ENCODE data around the gene APLP1. TPM values are rescaled to one million over a fixed set of nuclear protein-coding genes. Genes with fewer than 3 reads are reported as not detected.
A peak's percentile ranks its signal among the peaks of the same experiment; 100 is the strongest.

Gene APLP1
- total RNA-seq, 1 experiment from 2014 or later: 53.9 TPM

DNA sequence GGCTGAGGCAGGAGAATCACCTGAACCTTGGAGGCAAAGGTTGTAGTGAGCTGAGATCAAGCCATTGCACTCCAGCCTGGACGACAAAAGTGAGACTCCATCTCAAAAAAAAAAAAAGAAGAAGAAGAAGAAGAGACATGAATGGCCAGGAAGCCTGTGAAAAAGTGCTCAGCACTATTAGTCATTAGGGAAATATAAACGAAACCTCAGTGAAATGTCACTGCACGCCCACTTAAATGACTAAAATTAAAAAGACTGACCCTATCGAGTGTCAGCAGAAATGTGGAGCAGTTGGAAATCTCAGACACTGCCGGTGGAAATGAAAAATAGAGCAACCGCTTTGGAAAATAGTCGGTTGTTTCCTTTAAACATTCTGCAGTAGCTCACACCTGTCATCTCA, 45.2 kb downstream of the APLP1 start:
- DNase-seq (ENCODE audit: low read depth): peak; percentile 27
- in situ Hi-C loops (cut with HindIII; ENCODE audit: low pct_unique_long_range_greater_than_20kb, low sequenced_read_pairs): no loop called here

DNA sequence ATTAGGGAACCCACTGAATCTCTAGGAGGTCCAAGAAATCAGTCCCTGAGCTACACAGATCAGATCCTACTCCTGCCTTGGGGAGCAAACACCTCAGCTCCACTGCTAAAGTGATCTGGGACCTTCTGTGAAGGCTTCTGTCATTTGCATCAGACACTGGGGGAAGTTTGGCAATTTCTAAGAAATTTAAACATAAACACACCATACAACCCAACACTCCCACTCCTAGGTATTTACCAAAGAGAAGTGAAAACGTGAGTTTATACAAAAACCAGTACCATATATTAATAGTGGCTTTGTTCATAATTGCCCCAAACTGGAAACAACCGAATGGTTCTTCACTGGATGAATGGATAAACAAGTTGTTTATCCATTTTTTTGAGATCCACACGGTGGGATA, 47.1 kb downstream of the APLP1 start:
- no peak for DNase-seq (ENCODE audit: low read depth)
- in situ Hi-C loops (cut with HindIII; ENCODE audit: low pct_unique_long_range_greater_than_20kb, low sequenced_read_pairs): no loop called here

DNA sequence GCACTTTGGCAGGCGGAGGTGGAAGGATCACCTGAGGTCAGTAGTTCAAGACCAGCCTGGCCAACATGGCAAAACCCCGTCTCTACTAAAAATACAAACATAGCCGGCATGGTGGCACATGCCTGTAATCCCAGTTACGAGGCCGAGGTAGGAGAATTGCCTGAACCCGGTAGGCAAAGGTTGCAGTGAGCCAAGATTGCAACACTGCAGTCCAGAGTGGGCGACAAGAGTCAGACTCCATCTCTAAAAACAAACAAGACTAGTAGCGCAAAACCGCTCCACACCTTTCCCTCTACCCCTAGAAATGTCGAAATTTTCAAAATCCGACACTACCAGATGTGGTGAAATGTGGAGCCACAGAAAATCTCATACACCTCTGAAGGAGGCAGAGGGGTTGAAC, 50.9 kb downstream of the APLP1 start:
- no peak for DNase-seq (ENCODE audit: low read depth)
- in situ Hi-C loops (cut with HindIII; ENCODE audit: low pct_unique_long_range_greater_than_20kb, low sequenced_read_pairs): no loop called here

DNA sequence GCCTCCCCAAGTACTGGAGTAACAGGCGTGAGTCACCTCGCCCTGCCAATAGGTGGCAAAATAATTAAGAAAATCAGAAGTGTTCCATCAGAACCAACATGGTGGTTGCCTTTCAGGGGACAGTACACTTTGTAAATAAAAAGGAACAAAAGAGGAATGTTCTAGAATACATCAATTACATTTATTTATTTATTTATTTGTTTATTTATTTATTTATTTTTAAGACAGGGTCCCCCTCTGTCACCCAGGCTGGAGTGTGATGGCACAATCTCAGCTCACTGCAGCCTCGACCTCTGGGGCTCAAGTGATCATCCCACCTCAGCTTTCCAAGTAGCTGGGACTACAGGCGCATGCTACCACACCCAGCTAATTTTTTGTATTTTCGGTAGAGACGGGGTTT, 52.6 kb downstream of the APLP1 start:
- no peak for DNase-seq (ENCODE audit: low read depth)
- in situ Hi-C loops (cut with HindIII; ENCODE audit: low pct_unique_long_range_greater_than_20kb, low sequenced_read_pairs): no loop called here

DNA sequence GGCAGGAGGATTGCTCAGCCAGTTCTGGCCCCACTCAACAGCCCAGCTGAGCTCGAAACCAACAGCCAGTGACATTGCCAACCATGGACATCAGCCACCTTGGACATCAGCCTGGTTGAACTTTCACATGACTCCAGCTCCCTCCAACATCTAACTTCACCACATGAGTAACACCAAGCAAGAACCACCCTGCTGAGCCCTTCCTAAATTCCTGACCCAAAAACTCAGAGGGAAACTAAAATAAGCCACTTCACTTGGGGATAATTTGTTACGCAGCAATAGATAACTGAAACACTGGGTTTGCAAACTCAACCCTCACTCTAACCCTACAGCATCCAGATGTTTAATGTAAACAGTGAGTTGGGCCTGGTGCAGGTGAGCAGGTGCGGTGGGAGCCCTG, 57.1 kb downstream of the APLP1 start:
- in situ Hi-C loops (cut with HindIII; ENCODE audit: low pct_unique_long_range_greater_than_20kb, low sequenced_read_pairs): no loop called here
- no peak for DNase-seq (ENCODE audit: low read depth)

DNA sequence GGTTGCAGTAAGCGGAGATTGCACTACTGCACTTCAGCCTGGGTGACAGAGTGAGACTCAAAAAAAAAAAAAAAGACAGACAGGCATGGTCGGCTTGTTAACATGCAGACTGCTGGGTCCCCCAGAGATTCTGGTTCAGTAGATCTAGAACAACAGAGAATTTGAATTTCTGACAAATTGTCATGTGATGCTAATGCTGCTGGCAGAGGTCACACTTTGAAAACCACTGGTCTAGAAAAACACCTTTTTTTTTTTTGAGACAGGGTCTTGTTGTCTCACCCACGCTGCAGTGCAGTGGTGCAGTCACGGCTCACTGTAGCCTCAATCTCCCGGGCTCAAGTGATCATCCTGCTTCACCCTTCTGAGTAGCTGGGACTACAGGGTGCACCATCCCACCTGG, 60.1 kb downstream of the APLP1 start:
- DNase-seq (ENCODE audit: low read depth): peak; percentile 37
- in situ Hi-C loops (cut with HindIII; ENCODE audit: low pct_unique_long_range_greater_than_20kb, low sequenced_read_pairs): no loop called here

Other genes starting within 250 kb of the APLP1 start
- gene RBM42, start 239.5 kb upstream of the APLP1 start, total RNA-seq (2014; rRNA removed; shearing (Covaris generic); ENCODE audit: low replicate concordance): 171 and 180 TPM in 2 replicates
- gene ETV2, start 226.8 kb upstream of the APLP1 start, total RNA-seq (2014; rRNA removed; shearing (Covaris generic); ENCODE audit: low replicate concordance): 0.64 TPM in 1 of 2 replicates, not detected in the other
- 438 and 558 TPM in 2 replicates for gene COX6B1, start 220.3 kb upstream of the APLP1 start, total RNA-seq (2014; rRNA removed; shearing (Covaris generic); ENCODE audit: low replicate concordance)
- not detected in 2 replicates for gene UPK1A, start 202.1 kb upstream of the APLP1 start, total RNA-seq (2014; rRNA removed; shearing (Covaris generic); ENCODE audit: low replicate concordance)
- not detected in 2 replicates for gene ZBTB32, start 164.0 kb upstream of the APLP1 start, total RNA-seq (2014; rRNA removed; shearing (Covaris generic); ENCODE audit: low replicate concordance)
- 2.8 and 12.9 TPM in 2 replicates for gene KMT2B, start 150.6 kb upstream of the APLP1 start, total RNA-seq (2014; rRNA removed; shearing (Covaris generic); ENCODE audit: low replicate concordance)
- gene IGFLR1, start 126.1 kb upstream of the APLP1 start, total RNA-seq (2014; rRNA removed; shearing (Covaris generic); ENCODE audit: low replicate concordance): 10.1 and 18.1 TPM in 2 replicates
- 7.1 and 14.1 TPM in 2 replicates for gene U2AF1L4, start 123.2 kb upstream of the APLP1 start, total RNA-seq (2014; rRNA removed; shearing (Covaris generic); ENCODE audit: low replicate concordance)
- 151 and 186 TPM in 2 replicates for gene PSENEN, start 122.9 kb upstream of the APLP1 start, total RNA-seq (2014; rRNA removed; shearing (Covaris generic); ENCODE audit: low replicate concordance)
- 7.4 and 15.5 TPM in 2 replicates for gene LIN37, start 120.0 kb upstream of the APLP1 start, total RNA-seq (2014; rRNA removed; shearing (Covaris generic); ENCODE audit: low replicate concordance)
- not detected in 2 replicates for gene HSPB6, start 111.5 kb upstream of the APLP1 start, total RNA-seq (2014; rRNA removed; shearing (Covaris generic); ENCODE audit: low replicate concordance)
- gene PROSER3, start 110.4 kb upstream of the APLP1 start, total RNA-seq (2014; rRNA removed; shearing (Covaris generic); ENCODE audit: low replicate concordance): 8.0 and 9.8 TPM in 2 replicates
- 2.2 and 3.5 TPM in 2 replicates for gene ARHGAP33, start 93.0 kb upstream of the APLP1 start, total RNA-seq (2014; rRNA removed; shearing (Covaris generic); ENCODE audit: low replicate concordance)
- gene PRODH2, start 55.7 kb upstream of the APLP1 start, total RNA-seq (2014; rRNA removed; shearing (Covaris generic); ENCODE audit: low replicate concordance): 0.17 TPM in 1 of 2 replicates, not detected in the other
- gene NPHS1, start 16.1 kb upstream of the APLP1 start, total RNA-seq (2014; rRNA removed; shearing (Covaris generic); ENCODE audit: low replicate concordance): 0.41 and 0.88 TPM in 2 replicates
- not detected in 2 replicates for gene KIRREL2, start 11.7 kb upstream of the APLP1 start, total RNA-seq (2014; rRNA removed; shearing (Covaris generic); ENCODE audit: low replicate concordance)
- 4.8 and 5.8 TPM in 2 replicates for gene NFKBID, start 32.0 kb downstream of the APLP1 start, total RNA-seq (2014; rRNA removed; shearing (Covaris generic); ENCODE audit: low replicate concordance)
- gene HCST, start 34.0 kb downstream of the APLP1 start, total RNA-seq (2014; rRNA removed; shearing (Covaris generic); ENCODE audit: low replicate concordance): 0.88 TPM in 1 of 2 replicates, not detected in the other
- not detected in 2 replicates for gene TYROBP, start 39.7 kb downstream of the APLP1 start, total RNA-seq (2014; rRNA removed; shearing (Covaris generic); ENCODE audit: low replicate concordance)
- 4.4 and 9.7 TPM in 2 replicates for gene LRFN3, start 67.8 kb downstream of the APLP1 start, total RNA-seq (2014; rRNA removed; shearing (Covaris generic); ENCODE audit: low replicate concordance)
- gene SDHAF1, start 126.6 kb downstream of the APLP1 start, total RNA-seq (2014; rRNA removed; shearing (Covaris generic); ENCODE audit: low replicate concordance): 54.3 and 64.8 TPM in 2 replicates
- gene SYNE4, start 140.2 kb downstream of the APLP1 start, total RNA-seq (2014; rRNA removed; shearing (Covaris generic); ENCODE audit: low replicate concordance): 1.4 TPM in 1 of 2 replicates, not detected in the other
- gene ALKBH6, start 145.6 kb downstream of the APLP1 start, total RNA-seq (2014; rRNA removed; shearing (Covaris generic); ENCODE audit: low replicate concordance): 41.7 and 47.3 TPM in 2 replicates
- gene CLIP3, start 164.3 kb downstream of the APLP1 start, total RNA-seq (2014; rRNA removed; shearing (Covaris generic); ENCODE audit: low replicate concordance): 1.1 and 2.3 TPM in 2 replicates
- 3.6 and 11.7 TPM in 2 replicates for gene THAP8, start 185.7 kb downstream of the APLP1 start, total RNA-seq (2014; rRNA removed; shearing (Covaris generic); ENCODE audit: low replicate concordance)
- gene WDR62, start 186.3 kb downstream of the APLP1 start, total RNA-seq (2014; rRNA removed; shearing (Covaris generic); ENCODE audit: low replicate concordance): 8.5 and 10.3 TPM in 2 replicates
- gene OVOL3, start 242.6 kb downstream of the APLP1 start, total RNA-seq (2014; rRNA removed; shearing (Covaris generic); ENCODE audit: low replicate concordance): not detected in 2 replicates
- gene POLR2I, start 246.3 kb downstream of the APLP1 start, total RNA-seq (2014; rRNA removed; shearing (Covaris generic); ENCODE audit: low replicate concordance): 110 and 136 TPM in 2 replicates
- 369 and 423 TPM in 2 replicates for gene TBCB, start 246.9 kb downstream of the APLP1 start, total RNA-seq (2014; rRNA removed; shearing (Covaris generic); ENCODE audit: low replicate concordance)

Measured in Caki2 (cell line).